GM11168 (cell line): ENCODE measurements around the gene PLCL1.

Source experiments
- in situ Hi-C: fragments of 300-500 bp; cut with MboI; formaldehyde crosslinking; loops from one replicate; pipeline ENCODE4 v1.12.0; 2022; ENCODE audit warnings: low sequenced_read_pairs; ENCODE audit not compliant: unreplicated experiment

Gene PLCL1

DNA sequence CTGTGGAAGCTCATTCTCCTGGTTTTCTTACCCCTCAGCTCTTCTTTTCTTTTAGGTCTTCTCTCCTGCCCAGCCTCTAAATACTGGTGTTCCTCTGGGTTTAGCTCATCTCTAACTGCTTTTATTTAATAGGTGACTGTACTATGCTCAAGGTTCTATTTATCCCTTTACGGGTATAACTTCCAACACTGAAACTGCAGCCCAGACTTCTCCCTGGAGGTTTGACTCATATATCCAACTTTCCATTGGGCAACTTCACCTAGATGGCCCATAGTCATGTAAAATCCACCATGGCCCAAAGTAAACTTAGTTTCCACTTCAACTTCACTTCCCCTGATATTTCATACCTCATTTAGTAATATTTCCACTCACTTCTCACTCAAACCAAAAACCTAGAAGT is 273.1 kb downstream of the PLCL1 start:
- in situ Hi-C loops = no loop called here

DNA sequence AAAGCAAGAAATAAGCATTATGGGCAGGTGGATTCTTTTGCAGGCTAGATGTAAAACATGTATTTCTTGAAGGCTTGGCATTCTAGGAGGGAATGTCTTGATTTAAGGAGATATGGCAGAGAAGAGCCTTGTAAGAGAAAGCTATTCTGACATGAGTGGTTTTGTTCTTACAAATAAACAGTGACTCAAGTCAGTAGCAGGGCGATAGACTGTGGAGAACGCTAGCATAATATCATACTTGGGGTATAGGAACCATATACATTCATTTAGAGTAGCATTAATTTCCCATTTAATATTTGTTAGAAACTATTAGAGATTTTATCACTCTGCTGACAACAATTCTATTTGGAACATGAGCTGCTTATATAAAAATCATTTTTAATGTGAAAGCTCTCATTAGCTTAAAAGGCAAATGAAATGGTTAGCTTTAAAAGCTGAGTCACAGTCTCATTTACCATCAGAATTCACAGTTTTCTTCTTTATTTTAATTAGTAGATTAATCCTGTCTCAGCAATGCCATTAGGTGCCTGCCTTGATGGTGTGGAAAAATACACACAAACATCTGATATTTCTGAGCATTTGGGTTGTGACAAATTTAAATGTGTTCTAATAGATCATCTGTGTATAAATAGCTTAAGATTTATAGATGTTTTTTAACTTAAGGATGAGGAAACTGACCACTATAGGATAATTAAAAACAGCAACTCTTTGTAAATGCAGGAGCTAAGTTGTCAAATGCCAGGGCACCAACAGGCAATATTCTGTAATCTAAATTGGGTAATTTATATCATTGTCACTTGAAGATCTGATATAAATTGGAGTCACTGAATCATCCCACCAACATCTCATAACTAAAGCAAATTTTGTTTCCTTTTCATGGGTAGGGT is 276.7 kb downstream of the PLCL1 start:
- in situ Hi-C loops = no loop called here

DNA sequence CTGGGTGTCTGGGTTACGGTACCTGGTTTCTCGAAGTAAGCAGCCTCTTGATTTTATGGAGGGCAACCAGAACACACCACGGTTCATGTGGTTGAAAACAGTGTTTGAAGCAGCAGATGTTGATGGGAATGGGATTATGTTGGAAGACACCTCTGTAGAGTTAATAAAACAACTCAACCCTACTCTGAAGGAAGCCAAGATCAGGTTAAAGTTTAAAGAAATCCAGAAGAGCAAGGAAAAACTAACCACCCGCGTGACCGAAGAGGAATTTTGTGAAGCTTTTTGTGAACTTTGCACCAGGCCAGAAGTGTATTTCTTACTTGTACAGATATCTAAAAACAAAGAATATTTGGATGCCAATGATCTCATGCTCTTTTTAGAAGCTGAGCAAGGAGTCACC is 279.8 kb downstream of the PLCL1 start:
- in situ Hi-C loops = no loop called here

DNA sequence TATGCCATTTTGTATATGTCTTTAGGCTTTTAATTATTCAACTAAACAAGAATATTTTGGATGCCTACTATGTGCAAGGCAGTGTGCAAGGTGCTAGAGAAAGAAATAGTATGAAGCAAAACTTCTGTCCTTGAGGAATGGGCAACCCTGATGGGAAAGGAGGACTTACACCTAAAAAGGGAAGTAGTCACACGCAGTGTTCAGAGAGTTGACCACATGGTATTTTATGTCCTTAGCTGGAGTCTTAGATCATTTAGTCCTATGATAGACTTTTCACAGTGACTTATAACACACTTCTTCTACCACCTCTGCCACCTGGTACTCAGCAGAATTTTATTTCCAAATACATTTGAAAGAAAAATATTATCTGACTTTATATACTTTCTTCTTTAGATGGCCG is 291.6 kb downstream of the PLCL1 start:
- in situ Hi-C loops = no loop called here

DNA sequence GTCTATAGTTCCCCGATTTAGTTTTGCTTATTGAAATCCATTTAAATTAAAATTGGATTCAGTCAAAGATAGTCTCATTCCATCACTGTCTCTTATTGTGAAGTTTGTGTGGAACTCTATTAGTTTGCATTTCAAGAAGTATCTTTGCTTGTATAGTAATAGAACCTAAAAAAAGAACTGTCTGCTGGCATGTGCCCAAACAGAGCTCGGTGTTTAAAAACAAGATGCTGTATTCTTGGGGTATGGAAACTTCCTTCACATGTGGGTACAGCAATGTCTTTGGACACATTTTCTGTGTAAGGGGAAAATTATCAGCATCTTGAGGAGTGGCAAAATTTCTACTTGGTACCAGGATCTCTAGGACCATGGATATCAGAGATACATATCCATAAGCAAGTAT is 292.6 kb downstream of the PLCL1 start:
- in situ Hi-C loops = no loop called here

DNA sequence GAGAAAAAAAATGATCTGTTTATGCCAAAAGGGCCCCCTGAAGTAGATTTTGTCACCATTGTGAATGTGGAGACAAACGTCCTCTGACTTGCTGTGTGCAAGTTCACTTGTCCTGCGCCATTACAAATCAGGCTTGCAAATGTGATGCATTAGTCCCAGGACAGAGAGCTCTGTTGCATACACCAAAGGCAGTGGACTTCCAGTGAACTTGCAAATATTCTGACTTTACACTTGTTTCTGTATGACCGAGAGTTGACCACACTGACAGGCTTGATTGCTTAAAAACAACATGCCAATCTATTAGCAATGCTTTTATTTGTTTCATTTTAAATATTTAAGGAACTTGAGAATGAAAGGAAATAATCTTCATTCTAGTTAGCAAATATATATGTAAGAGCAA is 293.2 kb downstream of the PLCL1 start:
- in situ Hi-C loops = no loop called here

DNA sequence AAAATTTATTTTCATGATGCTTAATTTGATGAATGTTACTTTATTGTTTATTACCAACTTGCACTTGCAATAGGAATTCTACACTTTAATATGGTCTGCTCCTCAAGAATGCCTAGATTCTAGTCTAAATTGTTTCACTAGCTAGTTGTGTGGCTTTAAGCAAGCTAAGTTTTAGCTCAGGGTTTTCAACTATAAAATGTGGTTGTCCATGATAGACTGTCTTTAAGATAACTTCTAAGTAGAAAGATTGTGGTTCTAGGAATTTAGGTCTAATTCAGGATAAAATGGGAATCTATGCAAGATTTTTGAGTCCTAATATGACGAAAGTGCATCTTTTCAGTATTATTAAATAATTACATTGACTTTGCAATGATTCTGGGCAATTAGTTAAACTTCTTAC is 294.0 kb downstream of the PLCL1 start:
- in situ Hi-C loops = no loop called here

DNA sequence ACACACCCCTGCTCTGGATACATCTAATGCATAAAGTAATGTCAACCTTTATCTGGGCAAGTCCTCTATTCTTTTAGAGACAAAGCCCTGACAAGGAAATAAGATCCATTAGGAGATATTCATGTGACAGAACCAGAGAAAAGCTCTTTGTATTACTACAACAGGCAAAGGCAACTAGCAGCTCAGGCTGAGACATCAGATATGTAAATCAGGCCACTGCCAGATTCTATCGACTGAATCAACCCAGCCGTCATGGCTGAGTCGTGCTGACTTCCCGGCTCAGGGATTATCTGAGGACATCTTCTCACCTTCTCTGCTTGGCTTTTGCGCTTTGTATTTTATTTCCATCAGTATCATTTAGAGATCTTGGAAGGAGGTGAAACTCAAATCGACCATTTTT is 294.5 kb downstream of the PLCL1 start:
- in situ Hi-C loops = no loop called here

DNA sequence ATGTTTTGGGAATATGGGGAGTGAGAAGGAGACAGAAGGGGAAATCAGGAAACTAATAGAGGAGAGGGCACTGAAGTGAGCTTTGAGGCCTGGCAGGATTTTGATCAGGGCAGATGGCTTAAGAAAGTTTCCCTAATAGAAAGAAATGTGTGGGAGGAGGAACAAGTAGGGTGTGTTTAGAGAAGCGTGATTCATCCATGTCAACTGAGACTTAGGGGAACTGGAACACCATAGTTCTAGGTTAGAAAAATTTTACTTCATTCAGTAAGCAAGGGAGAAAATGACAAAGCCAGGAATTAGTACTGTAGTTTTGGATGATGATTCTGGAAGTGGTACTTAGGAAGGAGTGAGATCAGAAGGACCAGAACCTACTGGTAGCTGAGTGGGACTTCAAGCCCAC is 296.0 kb downstream of the PLCL1 start:
- in situ Hi-C loops = no loop called here

DNA sequence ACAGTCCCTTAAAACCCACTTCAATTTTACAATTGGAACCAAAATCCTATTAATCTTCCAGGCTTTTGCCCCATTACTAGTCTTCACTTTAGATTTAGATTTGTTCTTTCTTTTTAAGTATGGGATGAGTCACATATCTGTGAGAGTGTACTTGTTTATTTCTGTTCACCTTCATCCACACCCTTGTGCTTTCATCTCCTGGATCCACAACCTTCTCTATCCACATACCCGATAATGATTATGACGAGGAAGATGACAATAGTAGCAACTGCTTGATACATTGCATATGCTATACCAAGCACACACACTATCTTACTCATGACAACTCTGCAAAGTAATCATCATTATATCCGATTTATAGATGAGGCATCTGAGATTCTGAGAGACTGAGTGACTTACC is 297.3 kb downstream of the PLCL1 start:
- in situ Hi-C loops = no loop called here

DNA sequence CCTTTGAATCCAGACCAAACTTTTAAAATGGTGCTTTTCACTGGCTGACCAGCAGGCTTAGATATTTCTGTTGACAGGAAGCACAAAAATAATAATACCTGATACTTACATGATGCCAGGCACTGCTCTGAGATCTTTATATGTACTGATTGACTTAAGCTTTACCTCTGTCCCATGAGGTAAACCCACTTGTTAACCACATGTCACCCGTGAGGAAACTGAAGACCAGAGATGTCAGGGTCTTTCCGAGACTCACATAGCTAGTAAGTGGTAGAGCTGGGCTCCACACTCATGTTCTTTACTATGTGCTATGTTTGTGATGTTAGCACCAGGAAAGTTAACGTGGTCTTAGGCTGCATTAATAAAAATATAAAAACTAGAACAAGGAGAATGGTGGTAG is 297.7 kb downstream of the PLCL1 start:
- in situ Hi-C loops = no loop called here

DNA sequence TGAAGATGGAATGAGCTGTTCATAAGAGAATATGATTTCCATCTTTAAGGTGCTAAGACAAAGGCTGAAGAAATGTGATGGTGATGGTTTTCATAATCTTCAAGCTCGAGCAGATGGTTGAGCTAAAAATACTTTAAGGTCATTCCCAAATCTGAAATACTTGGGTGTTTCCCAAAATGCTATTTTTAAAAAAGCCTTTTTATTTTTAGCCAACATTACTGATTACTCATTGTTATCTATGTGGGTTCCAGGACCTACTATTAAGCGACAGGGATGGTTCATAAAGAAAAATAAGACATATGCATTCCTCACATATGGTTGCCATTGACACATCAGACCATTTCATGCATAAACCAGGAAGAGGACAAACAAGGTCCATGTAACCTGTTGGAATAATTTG is 298.5 kb downstream of the PLCL1 start:
- in situ Hi-C loops = no loop called here

DNA sequence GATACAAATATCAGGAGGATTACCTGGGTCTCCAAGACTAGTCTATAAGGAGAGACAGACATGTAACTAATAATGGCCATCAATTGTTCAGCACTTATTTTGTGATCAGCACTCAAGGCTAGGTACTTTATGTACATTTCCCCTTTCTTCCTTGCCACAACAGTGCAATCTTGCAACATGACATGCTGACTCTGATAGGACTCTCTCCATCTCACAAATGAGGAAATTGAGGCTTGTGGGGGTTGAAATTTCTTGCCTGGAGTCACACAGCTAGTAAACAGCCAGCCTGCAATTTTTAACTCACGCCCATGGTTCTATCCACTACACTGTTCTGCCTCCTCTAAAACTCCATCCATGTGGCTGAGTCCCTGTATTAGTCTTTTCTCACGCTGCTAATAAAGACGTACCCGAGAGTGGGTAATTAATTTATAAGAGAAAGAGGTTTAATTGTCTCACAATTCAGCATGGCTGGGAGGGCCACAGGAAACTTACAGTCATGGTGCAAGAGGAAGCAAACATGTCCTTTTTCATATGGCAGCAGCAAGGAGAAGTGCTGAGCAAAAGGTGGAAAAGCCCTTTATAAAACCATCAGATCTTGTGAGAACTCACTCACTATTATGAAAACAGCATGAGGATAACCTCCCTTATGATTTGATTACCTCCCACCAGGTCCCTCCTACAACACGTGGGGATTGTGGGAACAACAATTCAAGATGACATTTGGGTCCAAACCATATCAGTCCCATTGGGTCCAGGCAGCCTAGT is 302.4 kb downstream of the PLCL1 start:
- in situ Hi-C loops = no loop called here

DNA sequence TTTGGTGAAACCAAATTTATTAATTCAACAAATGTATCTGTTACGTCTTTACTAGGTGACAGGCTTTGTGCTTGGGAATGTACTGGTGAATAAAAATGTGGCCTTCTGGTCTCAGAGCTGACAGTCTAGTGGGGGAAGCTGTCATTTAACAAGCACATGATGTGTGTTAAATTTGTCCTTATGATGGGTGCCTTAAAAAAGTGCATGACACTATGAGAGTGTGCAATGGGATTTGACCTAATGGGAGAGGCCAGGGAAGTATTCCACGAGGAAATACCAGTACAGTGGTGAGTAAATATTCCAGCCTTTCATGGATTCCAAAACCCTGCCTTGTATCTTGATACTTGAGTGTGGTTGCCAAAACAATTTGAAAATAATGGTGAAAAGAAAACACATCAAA is 308.9 kb downstream of the PLCL1 start:
- in situ Hi-C loops = no loop called here

DNA sequence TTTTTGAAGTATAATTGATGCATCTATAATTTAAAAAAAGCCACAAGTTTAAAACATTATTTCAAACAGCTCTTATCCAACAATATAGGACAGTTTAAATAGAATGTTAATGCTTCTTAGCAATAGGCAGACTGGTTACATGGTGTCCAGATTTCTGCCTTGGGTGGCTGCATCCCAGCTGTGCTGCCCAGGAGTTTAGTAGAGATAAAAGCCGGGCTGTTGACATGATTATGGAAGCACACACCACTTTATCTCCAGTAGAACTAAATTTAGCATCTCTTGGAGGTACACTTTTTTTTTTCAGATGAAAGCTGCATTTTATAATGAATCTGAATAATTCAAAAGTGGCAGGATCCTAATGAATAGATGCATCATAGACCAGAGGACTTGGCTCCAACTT is 309.7 kb downstream of the PLCL1 start:
- in situ Hi-C loops = no loop called here

DNA sequence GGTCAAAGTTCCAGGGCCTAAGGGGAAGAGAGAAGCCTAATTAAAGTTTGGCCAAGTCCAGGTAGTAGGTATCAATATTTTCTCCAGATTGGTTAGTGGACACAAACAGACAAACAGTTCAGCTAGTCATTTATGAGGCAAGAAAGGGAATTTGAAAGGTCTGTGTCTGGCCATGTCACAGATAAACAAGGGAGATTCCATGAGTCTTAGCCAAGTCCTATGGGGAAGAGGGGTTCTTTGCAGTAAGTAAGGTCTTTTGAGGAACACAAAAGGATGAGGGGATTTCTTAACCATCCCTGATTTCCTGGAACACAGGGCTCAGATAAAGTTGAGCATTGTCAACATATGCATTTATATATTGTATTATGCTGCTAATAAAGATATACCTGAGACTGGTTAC is 310.8 kb downstream of the PLCL1 start:
- in situ Hi-C loops = no loop called here

DNA sequence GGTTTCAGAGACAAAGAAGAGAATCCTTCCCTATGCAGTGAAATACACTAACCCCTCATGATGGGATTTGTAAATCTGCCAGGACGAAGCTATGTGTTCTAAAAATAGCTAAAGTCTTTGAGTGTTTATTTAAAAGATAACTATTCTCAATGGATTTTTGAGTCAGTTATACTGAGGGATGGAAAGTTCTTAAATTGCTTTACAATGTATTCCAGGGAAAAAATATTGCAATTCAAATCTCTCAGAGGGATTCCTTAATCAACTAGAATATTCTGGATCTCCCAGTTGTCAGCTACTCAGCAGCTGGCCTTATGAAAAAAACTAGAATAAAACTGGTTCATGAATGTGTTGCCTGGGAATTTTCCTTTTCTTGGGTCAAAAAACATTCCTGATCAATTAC is 312.4 kb downstream of the PLCL1 start:
- in situ Hi-C loops = no loop called here

DNA sequence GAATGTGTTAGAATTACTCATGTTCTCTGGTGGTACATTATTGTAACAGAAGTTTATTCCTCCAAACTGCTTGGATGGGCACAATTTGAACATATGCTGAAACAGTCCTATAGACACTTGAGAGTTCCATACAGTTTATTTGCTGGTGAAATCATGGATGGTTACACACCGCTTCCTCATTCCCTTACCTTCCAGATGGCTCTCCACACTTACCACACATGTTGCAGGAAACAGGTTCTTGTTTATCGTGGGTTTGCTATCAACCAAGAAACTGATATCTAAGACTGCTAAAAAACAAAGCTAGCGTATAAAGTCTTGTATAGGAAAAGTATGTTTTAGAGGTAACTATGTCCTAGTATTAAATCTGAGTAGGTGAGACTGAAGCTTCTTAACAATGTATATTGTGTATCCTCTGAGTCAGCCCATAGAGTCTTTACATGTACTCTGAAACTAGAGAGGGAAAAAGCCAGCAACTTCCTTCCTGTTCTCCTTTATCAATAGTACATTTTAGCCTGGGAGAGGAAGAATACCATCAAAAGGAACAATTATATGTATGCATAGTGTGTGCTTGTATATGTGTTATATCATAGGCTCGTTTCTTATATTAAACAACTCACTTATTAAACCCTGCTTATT is 313.1 kb downstream of the PLCL1 start:
- in situ Hi-C loops = no loop called here

DNA sequence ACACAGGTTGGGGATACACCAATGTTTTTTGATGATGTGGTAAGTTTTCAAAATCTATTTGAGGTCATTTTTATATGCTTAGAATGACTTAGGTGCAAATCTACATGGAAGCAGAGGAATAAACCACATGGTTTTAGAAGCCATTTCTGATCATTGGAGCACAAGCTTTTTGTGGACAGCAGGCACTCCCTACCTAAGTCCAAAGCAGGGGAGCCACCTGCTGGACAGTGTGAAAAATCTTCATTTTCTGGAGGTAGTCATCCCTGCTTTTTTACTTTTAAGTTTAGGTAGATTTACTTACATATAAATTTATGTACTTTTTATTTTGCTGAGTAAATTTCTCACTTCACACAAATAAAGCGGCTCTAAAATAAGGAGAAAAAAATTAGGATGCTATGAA is 323.2 kb downstream of the PLCL1 start:
- in situ Hi-C loops = no loop called here

DNA sequence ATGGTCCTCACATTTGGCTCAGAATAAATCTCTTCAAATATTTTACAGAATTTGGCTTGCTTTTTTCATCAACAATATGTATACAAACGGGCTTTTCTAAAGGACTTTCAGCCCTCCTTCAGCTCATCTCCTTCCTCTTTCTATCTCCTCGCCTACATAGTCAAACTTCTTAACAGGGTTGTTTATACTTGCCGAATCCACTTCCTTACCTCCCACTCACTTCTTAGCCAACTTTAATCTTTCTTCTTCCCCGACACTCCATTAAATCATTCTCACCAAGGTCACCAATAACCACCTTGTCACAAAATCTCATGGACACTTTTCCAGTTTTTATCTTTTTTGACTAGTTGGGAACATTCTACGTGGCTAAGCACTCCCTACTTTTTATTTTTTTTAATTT is 325.2 kb downstream of the PLCL1 start:
- in situ Hi-C loops = no loop called here

DNA sequence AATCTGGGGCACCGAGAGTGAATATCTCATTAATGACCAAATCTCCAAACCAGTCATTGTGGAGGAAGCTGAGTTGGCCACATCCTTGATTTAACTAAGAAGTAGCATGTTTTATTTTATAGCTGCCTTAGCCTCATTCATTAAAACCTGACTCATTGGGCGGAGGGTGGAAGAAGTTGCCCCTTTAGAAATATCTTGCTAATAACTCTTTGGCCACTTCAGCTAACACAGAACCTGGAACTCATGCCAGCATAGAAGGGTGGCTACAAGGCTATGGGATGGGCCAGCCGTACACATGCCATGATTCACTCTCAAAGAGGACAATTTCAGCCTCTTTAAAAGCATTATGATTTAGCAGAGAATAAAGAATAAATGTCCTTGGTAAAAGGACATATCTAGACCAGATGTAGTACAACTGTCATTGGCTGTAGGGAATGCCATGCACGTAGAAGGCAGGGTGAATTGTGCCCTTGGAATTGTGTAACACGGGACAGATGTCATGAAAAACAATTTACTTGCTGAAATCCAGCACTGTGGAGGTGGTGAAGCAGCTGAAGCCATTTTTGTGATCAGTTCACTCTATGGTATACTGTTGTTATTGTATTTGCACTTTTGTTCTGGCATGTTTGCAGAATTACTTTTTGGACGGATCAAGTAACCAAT is 330.0 kb downstream of the PLCL1 start:
- in situ Hi-C loops = no loop called here
